Ramos (cell line): ENCODE results near the gene ZKSCAN3.
"Not testable (repeated sequence)": the region's sequence is repeated elsewhere in the genome, so short reads cannot be mapped to it uniquely, and the experiment has no call there.

Experiments
- in situ Hi-C: fragments of 300-500 bp; cut with MboI; formaldehyde crosslinking; loops from one replicate; pipeline ENCODE4 v1.14.3; 2022; ENCODE audit warnings: low sequenced_read_pairs; ENCODE audit not compliant: unreplicated experiment

ZKSCAN3 gene

GRCh38 chr6:28371280-28371679, 21.5 kb downstream of the ZKSCAN3 start:
- in situ Hi-C loops, result no loop called here

GRCh38 chr6:28371706-28372451, 22.1 kb downstream of the ZKSCAN3 start:
- in situ Hi-C loops, result no loop called here

- in situ Hi-C loops, result no loop called here
These were observed 24.2 kb downstream of the ZKSCAN3 start for GRCh38 chr6:28373925-28374324.

- in situ Hi-C loops, result no loop called here
These were observed 28.1 kb downstream of the ZKSCAN3 start for GRCh38 chr6:28377879-28378278.

GRCh38 chr6:28378644-28379043, 28.9 kb downstream of the ZKSCAN3 start:
- in situ Hi-C loops, result no loop called here

GRCh38 chr6:28380381-28380780, 30.6 kb downstream of the ZKSCAN3 start:
- in situ Hi-C loops, result no loop called here

GRCh38 chr6:28383235-28384142, 33.7 kb downstream of the ZKSCAN3 start:
- in situ Hi-C loops, result no loop called here

GRCh38 chr6:28384143-28384533, 34.4 kb downstream of the ZKSCAN3 start:
- in situ Hi-C loops, result no loop called here

- in situ Hi-C loops, result no loop called here
These were observed 40.9 kb downstream of the ZKSCAN3 start for GRCh38 chr6:28390688-28391087.

- in situ Hi-C loops, result no loop called here
These were observed 44.3 kb downstream of the ZKSCAN3 start for GRCh38 chr6:28393912-28394662.

GRCh38 chr6:28395918-28396317, 46.2 kb downstream of the ZKSCAN3 start:
- in situ Hi-C loops, result loop anchor here (5.0 kb wide), 1 partner anchor 39 kb away; no protein-coding TSS in a partner anchor

- in situ Hi-C loops, result loop anchor here (5.0 kb wide), 1 partner anchor 42 kb away; no protein-coding TSS in a partner anchor
These were observed 49.8 kb downstream of the ZKSCAN3 start, which contains the start of gene ZSCAN12 for GRCh38 chr6:28399350-28400121. Gene ZSCAN12, minus strand, starts transcription at chr6:28399747. Its CDS starts 1,342 bp downstream, at chr6:28398405.

- in situ Hi-C loops, result no loop called here
These were observed 50.3 kb downstream of the ZKSCAN3 start for GRCh38 chr6:28400122-28400451.

- in situ Hi-C loops, result no loop called here
These were observed 51.4 kb downstream of the ZKSCAN3 start for GRCh38 chr6:28401172-28401571.

GRCh38 chr6:28402197-28402596, 52.5 kb downstream of the ZKSCAN3 start:
- in situ Hi-C loops, result no loop called here

GRCh38 chr6:28403923-28404322, 54.2 kb downstream of the ZKSCAN3 start:
- in situ Hi-C loops, result not testable (repeated sequence)

GRCh38 chr6:28407401-28407800, 57.7 kb downstream of the ZKSCAN3 start:
- in situ Hi-C loops, result no loop called here

GRCh38 chr6:28408076-28408802, 58.5 kb downstream of the ZKSCAN3 start:
- in situ Hi-C loops, result no loop called here

GRCh38 chr6:28410767-28411166, 61.0 kb downstream of the ZKSCAN3 start:
- in situ Hi-C loops, result no loop called here
